Measurements from ENCODE around the gene FOXL3.

DNA sequence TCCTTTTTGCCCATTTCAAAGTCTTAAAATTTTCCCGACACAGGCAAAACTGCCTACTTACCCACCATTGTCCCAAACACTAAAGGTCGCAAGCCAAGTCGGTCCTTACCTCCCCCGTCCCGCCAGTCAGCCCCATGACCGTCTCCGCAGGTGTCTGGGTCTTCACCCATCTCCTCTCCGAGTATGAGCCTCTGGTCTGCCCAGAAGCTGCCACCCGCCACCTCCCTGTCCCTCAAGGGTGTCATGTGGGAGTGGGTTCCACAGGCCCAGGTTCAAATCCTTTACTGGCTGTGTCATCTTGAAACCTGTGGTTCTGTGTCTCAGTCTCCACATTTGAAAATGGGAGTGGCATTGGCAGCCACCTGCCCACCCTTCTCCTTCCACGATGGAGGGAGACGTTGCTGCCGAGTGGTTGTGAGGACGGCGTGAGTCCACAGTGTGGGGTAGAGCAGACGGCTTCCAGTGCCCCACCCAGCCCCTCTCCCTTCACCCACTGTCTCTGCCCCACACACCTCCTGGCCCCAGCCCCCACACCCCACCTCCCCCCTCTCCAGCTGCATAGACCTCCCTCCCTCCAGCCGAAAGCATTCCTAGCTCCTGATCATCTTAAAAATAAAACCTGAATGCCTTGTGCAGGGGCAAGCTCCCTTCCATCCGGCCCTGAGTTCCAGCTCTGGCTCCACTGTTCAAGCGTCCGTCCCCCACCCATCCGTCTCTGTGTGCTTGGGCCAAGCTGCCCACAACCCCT, 35.3 kb downstream of the FOXL3 start:
- TF ChIP-seq, protein P1, sequence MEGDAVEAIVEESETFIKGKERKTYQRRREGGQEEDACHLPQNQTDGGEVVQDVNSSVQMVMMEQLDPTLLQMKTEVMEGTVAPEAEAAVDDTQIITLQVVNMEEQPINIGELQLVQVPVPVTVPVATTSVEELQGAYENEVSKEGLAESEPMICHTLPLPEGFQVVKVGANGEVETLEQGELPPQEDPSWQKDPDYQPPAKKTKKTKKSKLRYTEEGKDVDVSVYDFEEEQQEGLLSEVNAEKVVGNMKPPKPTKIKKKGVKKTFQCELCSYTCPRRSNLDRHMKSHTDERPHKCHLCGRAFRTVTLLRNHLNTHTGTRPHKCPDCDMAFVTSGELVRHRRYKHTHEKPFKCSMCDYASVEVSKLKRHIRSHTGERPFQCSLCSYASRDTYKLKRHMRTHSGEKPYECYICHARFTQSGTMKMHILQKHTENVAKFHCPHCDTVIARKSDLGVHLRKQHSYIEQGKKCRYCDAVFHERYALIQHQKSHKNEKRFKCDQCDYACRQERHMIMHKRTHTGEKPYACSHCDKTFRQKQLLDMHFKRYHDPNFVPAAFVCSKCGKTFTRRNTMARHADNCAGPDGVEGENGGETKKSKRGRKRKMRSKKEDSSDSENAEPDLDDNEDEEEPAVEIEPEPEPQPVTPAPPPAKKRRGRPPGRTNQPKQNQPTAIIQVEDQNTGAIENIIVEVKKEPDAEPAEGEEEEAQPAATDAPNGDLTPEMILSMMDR (IDR thresholded peaks at IDR 0.05; ENCODE audit: insufficient read depth, low read length, poor library complexity, severe bottlenecking) = no peak
- no peak for TF ChIP-seq EZH2phosphoT487 (conservative IDR thresholded peaks at IDR 0.05; ENCODE audit: low read length)

Measured in SU-DHL-6 (cell line).